ENCODE measurements around the gene HSPA4.

DNA sequence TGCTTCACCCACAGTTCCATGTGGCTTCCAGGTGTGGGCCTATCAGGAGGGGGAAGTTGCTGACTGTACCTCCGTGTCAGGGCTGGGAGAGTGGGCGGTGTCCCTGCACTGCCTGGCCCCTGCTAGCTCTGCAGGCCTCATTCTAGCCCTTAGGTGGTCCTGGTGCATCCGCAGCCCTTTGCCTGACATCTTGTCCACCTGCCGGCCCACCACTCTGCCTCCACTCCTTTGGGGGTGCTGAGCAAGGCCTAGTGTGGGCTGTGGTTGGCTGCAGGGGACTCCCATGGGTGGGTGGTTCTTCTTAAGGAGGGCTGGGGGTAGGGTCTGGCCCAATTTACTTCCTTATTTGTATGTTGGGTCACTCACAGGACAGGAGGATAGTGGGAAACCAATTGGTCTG is 66.9 kb downstream of the HSPA4 start:
- TF ChIP-seq, protein P1, sequence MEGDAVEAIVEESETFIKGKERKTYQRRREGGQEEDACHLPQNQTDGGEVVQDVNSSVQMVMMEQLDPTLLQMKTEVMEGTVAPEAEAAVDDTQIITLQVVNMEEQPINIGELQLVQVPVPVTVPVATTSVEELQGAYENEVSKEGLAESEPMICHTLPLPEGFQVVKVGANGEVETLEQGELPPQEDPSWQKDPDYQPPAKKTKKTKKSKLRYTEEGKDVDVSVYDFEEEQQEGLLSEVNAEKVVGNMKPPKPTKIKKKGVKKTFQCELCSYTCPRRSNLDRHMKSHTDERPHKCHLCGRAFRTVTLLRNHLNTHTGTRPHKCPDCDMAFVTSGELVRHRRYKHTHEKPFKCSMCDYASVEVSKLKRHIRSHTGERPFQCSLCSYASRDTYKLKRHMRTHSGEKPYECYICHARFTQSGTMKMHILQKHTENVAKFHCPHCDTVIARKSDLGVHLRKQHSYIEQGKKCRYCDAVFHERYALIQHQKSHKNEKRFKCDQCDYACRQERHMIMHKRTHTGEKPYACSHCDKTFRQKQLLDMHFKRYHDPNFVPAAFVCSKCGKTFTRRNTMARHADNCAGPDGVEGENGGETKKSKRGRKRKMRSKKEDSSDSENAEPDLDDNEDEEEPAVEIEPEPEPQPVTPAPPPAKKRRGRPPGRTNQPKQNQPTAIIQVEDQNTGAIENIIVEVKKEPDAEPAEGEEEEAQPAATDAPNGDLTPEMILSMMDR (IDR thresholded peaks at IDR 0.05), result no peak
- TF ChIP-seq POLR2A (IDR thresholded peaks at IDR 0.05), result no peak
- no peak for TF ChIP-seq EP300 (IDR thresholded peaks at IDR 0.05)
